GM21381 (cell line): ENCODE measurements around the gene PJA1.

Experiments used
- ATAC-seq: cut with Tn5 transposase; IDR thresholded peaks from one replicate; pipeline ENCODE4 v1.9.1; 2021; ENCODE audit warnings: mild to moderate bottlenecking, moderate library complexity; ENCODE audit not compliant: unreplicated experiment

Gene PJA1, protein sequence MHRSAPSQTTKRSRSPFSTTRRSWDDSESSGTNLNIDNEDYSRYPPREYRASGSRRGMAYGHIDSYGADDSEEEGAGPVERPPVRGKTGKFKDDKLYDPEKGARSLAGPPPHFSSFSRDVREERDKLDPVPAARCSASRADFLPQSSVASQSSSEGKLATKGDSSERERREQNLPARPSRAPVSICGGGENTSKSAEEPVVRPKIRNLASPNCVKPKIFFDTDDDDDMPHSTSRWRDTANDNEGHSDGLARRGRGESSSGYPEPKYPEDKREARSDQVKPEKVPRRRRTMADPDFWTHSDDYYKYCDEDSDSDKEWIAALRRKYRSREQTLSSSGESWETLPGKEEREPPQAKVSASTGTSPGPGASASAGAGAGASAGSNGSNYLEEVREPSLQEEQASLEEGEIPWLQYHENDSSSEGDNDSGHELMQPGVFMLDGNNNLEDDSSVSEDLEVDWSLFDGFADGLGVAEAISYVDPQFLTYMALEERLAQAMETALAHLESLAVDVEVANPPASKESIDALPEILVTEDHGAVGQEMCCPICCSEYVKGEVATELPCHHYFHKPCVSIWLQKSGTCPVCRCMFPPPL

DNA sequence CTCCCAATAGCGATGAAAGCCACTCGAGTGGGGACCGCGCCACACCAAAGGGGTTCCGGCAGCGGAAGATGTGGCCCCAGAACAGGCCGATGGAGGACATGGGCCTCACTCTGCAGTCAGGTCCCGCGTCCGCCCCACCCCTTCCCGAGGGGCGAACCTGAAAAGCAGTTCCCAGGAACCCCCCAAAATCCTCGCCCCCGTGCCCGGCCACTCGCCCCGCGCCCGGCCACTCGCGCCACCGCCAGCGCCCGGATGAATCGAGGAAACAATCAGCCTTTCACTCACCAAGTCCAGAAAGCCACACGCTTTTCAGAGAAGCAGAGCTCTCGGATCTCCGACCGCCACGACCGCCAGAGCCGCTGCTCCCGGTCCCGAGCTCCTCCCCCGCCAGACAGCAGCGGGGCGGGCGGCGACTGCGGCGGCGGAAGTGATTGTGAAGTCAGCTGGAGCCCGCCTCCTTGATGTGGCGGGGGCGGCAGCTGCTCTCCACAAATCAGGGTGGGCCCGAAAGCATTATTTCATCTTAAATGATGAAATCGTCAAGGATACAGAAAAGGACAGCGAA lies at the start of gene PJA1:
PJA1 (minus strand) TSS at position 367 of the 565 bp plus-strand sequence. CDS start 2,380 bp downstream, outside the sequence.
- peak; percentile 86 for ATAC-seq

DNA sequence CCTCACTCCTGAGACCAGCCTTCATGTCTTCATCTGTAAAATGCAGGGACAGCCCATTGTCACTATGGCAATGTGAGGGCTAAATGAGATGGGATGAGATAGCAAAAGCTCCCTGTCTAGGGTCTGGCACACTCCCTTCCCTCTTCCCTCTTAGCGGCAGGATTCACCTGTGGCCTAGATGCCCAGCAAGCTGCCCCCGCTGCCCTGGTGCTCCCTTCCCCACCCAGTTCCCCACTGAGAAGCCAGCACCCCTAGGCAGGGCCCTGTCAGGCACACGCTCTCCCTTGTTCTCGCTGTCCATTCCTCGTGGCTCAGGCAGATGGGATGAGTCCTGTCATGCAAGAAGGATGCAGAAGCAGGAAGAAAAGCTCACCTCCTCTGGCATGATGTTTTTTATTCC lies 49.2 kb upstream of the PJA1 start:
- ATAC-seq: no peak

DNA sequence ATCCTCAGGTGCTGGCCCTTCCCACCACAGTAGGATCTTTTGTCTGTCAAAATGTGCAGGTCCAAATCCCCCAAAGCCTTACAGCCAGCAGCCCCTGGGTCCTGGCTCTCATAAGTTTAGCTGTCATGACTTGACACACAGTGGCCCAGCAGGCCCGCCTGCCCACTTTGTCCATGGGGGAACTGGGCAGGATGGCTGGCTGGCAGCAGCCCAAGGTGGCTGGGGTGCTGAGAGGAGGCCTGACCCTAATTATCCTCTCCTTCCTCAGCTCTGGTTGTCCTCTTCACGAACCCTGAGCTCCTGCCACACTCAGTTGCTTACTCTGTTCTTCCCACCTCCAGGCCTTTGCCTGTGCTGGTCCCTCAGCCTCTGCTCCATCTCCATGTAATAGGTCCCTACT lies 46.4 kb upstream of the PJA1 start:
- no peak for ATAC-seq

DNA sequence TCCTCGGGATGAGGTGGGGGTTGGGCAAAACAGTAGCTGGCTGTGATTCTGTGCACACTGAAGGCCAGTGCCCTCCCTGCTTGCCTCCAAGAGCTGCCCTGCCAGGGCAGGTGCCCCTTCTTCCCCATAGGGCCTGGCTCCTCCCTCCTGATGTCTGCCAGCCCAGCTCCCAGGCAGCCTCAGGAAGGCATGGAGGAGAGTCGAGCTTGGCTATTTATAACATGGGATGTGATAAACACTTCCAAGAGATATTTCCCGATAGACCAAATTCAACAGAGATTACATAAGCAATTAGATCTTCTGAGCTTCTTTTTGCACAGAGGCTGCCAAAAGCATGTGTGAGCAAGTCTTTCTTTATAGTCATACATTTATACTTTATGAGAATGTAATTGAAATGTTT lies 45.3 kb upstream of the PJA1 start:
- no peak for ATAC-seq

GRCh38 chrX:69207216-69207615 lies 42.0 kb upstream of the PJA1 start:
- ATAC-seq: no peak

DNA sequence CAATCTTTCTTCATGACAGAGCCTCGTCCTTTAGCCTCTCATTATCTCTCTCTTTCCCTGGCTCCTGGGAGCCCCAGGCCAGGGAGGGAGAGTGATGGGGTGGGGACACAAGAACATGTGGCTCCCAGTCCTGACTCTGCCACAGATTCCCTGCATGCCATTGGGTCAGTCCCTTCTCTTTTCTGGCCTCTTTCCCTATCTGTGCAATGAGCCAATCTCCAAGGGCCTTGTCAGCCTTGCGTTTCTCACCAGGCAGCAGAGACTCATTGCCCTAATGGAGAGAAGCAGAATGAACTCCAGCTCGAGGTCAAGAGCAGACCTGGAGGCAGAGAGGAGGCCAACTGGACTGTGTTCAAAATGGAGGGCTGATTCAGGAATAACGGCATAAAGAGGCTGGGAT lies 38.4 kb upstream of the PJA1 start:
- ATAC-seq: no peak

- no peak for ATAC-seq
Measured at GRCh38 chrX:69197690-69198089, 32.4 kb upstream of the PJA1 start.

DNA sequence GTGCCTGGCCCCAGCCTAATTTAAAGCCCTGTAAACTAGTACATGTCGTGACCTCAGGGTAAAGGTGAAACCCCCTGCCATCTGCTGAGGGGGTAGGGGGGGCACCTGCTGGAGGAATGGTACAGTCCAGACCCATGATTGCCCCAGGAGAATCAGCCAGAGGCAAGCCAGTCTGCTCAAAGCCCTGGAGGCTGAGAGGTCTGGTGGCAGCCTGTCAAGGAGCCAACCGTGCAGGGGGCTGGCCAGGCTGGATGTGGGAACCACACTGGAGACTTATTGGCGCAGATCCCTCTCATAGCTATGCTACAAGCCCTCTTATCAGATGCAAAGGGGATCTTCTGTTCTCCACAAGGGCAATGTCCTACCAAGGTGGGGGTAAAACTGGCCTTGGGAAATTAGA lies 31.4 kb upstream of the PJA1 start:
- no peak for ATAC-seq

- ATAC-seq: no peak
Measured at GRCh38 chrX:69195810-69196209, 30.6 kb upstream of the PJA1 start.

DNA sequence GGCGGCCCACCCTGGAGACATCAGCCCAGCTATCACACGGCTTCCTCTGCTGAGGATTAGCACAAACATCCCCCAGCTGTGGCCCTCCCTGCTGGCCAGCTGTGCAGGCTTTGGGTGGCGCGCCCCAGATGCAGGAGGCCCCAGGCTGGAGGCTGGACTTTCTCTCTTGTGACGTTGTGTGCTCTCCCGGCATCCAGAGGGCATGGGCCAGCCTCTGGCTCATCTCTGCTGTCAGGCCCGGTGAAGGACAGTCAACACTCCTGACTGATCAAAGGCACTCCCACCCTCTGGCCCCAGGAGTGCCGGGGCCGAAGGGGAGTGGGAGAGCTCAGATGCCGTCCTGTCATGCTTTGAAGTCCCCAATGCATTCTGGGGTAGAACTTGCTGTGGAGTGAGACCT lies 29.9 kb upstream of the PJA1 start:
- no peak for ATAC-seq

- ATAC-seq: no peak
Measured at GRCh38 chrX:69192603-69193002, 27.4 kb upstream of the PJA1 start.

- no peak for ATAC-seq
Measured at GRCh38 chrX:69189576-69190371, 24.5 kb upstream of the PJA1 start.

DNA sequence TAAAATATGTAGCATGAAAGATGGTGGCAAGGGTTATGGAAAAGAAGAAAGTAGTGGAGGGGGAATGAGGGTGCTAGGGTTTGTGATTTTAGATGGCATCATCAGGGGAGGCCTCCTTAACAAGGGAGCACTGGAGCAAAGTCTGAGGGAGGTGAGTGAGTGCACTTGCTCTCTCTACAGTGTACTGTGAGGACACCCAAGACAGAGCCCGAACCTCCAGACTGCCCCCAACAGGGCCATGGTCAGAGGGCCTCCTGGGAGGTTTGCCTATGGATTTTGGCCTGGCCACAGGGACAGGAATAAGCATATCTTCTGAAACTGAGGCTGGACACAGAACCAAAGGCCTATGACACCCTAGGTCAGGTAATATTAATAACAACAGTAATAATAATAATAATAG lies 21.4 kb upstream of the PJA1 start:
- ATAC-seq: no peak

DNA sequence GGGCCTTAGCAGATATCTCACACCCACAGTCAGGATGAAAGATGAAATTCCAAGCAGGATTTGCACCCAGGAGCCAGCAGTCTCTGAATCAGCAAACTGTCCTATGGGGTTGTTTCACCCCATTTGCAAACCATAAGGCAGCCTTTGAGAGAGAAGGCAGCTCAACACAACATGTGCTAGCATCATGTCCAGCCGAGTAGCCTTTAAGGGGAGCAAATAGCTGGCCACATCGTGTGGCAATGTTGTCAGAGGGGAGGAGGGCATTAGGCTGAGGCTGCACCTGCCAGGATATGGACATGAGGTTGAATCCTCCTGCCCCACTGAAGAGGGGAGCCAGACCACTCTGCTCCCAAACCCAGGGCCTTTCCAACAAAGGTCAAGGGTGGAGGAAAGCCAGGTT lies 20.6 kb upstream of the PJA1 start:
- no peak for ATAC-seq

GRCh38 chrX:69185141-69185540 lies 19.9 kb upstream of the PJA1 start:
- ATAC-seq: no peak

GRCh38 chrX:69182818-69183380 lies 17.6 kb upstream of the PJA1 start:
- no peak for ATAC-seq

- no peak for ATAC-seq
Measured at GRCh38 chrX:69179380-69179911, 14.2 kb upstream of the PJA1 start.

- no peak for ATAC-seq
Measured at GRCh38 chrX:69178592-69178991, 13.3 kb upstream of the PJA1 start.

- no peak for ATAC-seq
Measured at GRCh38 chrX:69177511-69178162, 12.4 kb upstream of the PJA1 start.

- ATAC-seq: no peak
Measured at GRCh38 chrX:69176053-69176452, 10.8 kb upstream of the PJA1 start.
